ENCODE data around the gene TAS2R46. TPM values are rescaled to one million over a fixed set of nuclear protein-coding genes. Genes with fewer than 3 reads are reported as not detected.
"Not testable (repeated sequence)": the region's sequence is repeated elsewhere in the genome, so short reads cannot be mapped to it uniquely, and the experiment has no call there.

Gene TAS2R46
- total and polyA plus RNA-seq, 2 donors (not counting 1 experiment from before 2014, with no cell fraction given) = 0.13 to 2.6 TPM

- Histone ChIP-seq H4K20me1 (ENCODE audit: control insufficient read depth, insufficient read depth, low read length, poor library complexity, severe bottlenecking) (no peaks in the 10 kb centered on the region), H3K79me2 (ENCODE audit: control insufficient read depth, insufficient read depth, low read length) (peaks cover 24% of the 10 kb centered on the region), H2AFZ (ENCODE audit: insufficient read depth, low read depth, low read length, poor library complexity, severe bottlenecking) (no peak overlapping the region), H3K9ac (ENCODE audit: low read length) (no peak overlapping the region), H3K27me3 (replicated peaks in 1 of 4; ENCODE audit: control extremely low read depth in 1 of 4, control insufficient read depth in 3 of 4, insufficient read depth in 4 of 4, low read length in 3 of 4) (no peaks in the 10 kb centered on the region), H3K27ac (ENCODE audit: low read length in 2 of 2) (no peak overlapping the region), H3K4me2 (replicated peaks; ENCODE audit: low read depth, low read length, poor library complexity, severe bottlenecking) (no peak overlapping the region), H3K9me3 (ENCODE audit: control extremely low read depth in 1 of 3, control insufficient read depth in 2 of 3, insufficient read depth in 1 of 3, low read length in 2 of 3) (peaks cover 0 to 13% (median 5%) of the 10 kb centered on the region in 3 donors), H3K36me3 (replicated peaks in 1 of 2; ENCODE audit: control extremely low read depth in 1 of 2, control insufficient read depth in 1 of 2, extremely low read depth in 1 of 2, insufficient read depth in 2 of 2, low read length in 1 of 2) (peaks cover 0 to 5% of the 10 kb centered on the region in 2 experiments), H3K4me3 (ENCODE audit: control extremely low read depth in 1 of 5, extremely low read depth in 1 of 5, insufficient read depth in 1 of 5, low read depth in 2 of 5, low read length in 4 of 5) (no peak overlapping the region), H3K4me1 (ENCODE audit: control insufficient read depth in 2 of 2, insufficient read depth in 2 of 2, low read length in 2 of 2) (no peaks in the 10 kb centered on the region)
- Mint-ChIP-seq H3K27me3 (no peaks in the 10 kb centered on the region), H3K4me1 (no peaks in the 10 kb centered on the region), H3K4me3 (no peak overlapping the region), H3K27ac (no peak overlapping the region), H3K9me3 (ENCODE audit: insufficient read depth) (peaks cover 8% of the 10 kb centered on the region)
- intact Hi-C loops (cut with micrococcal nuclease) = loop anchor here (1.0 to 2.0 kb wide), 2 partner anchors 29 to 71 kb away; no protein-coding TSS in a partner anchor
- WGBS (ENCODE audit: insufficient coverage) = no CpG with 5 or more reads among the region's 2 CpGs
- POLR2A ChIA-PET = no interaction called here
- CTCF ChIA-PET = no interaction called here
- ATAC-seq (ENCODE audit: low read depth) = no peak
- no peak for DNase-seq
- no peak for TF ChIP-seq EZH2 (IDR thresholded peaks at IDR 0.05; ENCODE audit: borderline replicate concordance, insufficient read depth, low read depth, low read length, poor library complexity, severe bottlenecking)
- TF ChIP-seq CTCF (IDR thresholded peaks at IDR 0.05) = no peak
Observed at GRCh38 chr12:11055306-11055705, 6.8 kb downstream of the TAS2R46 start.

- H3K4me2 ChIP-seq (replicated peaks; ENCODE audit: low read depth, low read length, poor library complexity, severe bottlenecking); DNase-seq; CTCF ChIA-PET; H3K27ac ChIP-seq (ENCODE audit: low read length in 2 of 2); H3K27me3 Mint-ChIP-seq; H3K27ac Mint-ChIP-seq; H4K20me1 ChIP-seq (ENCODE audit: control insufficient read depth, insufficient read depth, low read length, poor library complexity, severe bottlenecking); H3K9me3 Mint-ChIP-seq (ENCODE audit: insufficient read depth); H3K79me2 ChIP-seq (ENCODE audit: control insufficient read depth, insufficient read depth, low read length); ATAC-seq (ENCODE audit: low read depth); H3K4me3 ChIP-seq (ENCODE audit: control extremely low read depth in 1 of 5, extremely low read depth in 1 of 5, insufficient read depth in 1 of 5, low read depth in 2 of 5, low read length in 4 of 5); POLR2A ChIA-PET; H3K4me1 ChIP-seq (ENCODE audit: control insufficient read depth in 2 of 2, insufficient read depth in 2 of 2, low read length in 2 of 2); H2AFZ ChIP-seq (ENCODE audit: insufficient read depth, low read depth, low read length, poor library complexity, severe bottlenecking); H3K4me3 Mint-ChIP-seq; intact Hi-C loops (cut with micrococcal nuclease); H3K9ac ChIP-seq (ENCODE audit: low read length); H3K27me3 ChIP-seq (replicated peaks in 1 of 4; ENCODE audit: control extremely low read depth in 1 of 4, control insufficient read depth in 3 of 4, insufficient read depth in 4 of 4, low read length in 3 of 4); H3K4me1 Mint-ChIP-seq: not testable (repeated sequence)
- WGBS (ENCODE audit: insufficient coverage) = 100% methylated on average over 3 of the region's 7 CpGs
- Histone ChIP-seq H3K9me3 (ENCODE audit: control extremely low read depth in 1 of 3, control insufficient read depth in 2 of 3, insufficient read depth in 1 of 3, low read length in 2 of 3) (peaks cover 0 to 19% (median 11%) of the 10 kb centered on the region in 3 donors), H3K36me3 (replicated peaks in 1 of 2; ENCODE audit: control extremely low read depth in 1 of 2, control insufficient read depth in 1 of 2, extremely low read depth in 1 of 2, insufficient read depth in 2 of 2, low read length in 1 of 2) (peaks cover 0 to 10% of the 10 kb centered on the region in 2 experiments)
Observed at GRCh38 chr12:11049806-11050531, 12.1 kb downstream of the TAS2R46 start.

- H3K27ac ChIP-seq (ENCODE audit: low read length in 2 of 2); H3K4me1 ChIP-seq (ENCODE audit: control insufficient read depth in 2 of 2, insufficient read depth in 2 of 2, low read length in 2 of 2); H3K4me3 ChIP-seq (ENCODE audit: control extremely low read depth in 1 of 5, extremely low read depth in 1 of 5, insufficient read depth in 1 of 5, low read depth in 2 of 5, low read length in 4 of 5); H4K20me1 ChIP-seq (ENCODE audit: control insufficient read depth, insufficient read depth, low read length, poor library complexity, severe bottlenecking); CTCF ChIA-PET; intact Hi-C loops (cut with micrococcal nuclease); H3K9me3 Mint-ChIP-seq (ENCODE audit: insufficient read depth); H3K79me2 ChIP-seq (ENCODE audit: control insufficient read depth, insufficient read depth, low read length); H3K27me3 Mint-ChIP-seq; H3K9ac ChIP-seq (ENCODE audit: low read length); H3K9me3 ChIP-seq (ENCODE audit: control extremely low read depth in 1 of 3, control insufficient read depth in 2 of 3, insufficient read depth in 1 of 3, low read length in 2 of 3); H3K4me1 Mint-ChIP-seq; ATAC-seq (ENCODE audit: low read depth); H2AFZ ChIP-seq (ENCODE audit: insufficient read depth, low read depth, low read length, poor library complexity, severe bottlenecking); H3K4me3 Mint-ChIP-seq; H3K36me3 ChIP-seq (replicated peaks in 1 of 2; ENCODE audit: control extremely low read depth in 1 of 2, control insufficient read depth in 1 of 2, extremely low read depth in 1 of 2, insufficient read depth in 2 of 2, low read length in 1 of 2); DNase-seq; H3K27me3 ChIP-seq (replicated peaks in 1 of 4; ENCODE audit: control extremely low read depth in 1 of 4, control insufficient read depth in 3 of 4, insufficient read depth in 4 of 4, low read length in 3 of 4); POLR2A ChIA-PET; H3K4me2 ChIP-seq (replicated peaks; ENCODE audit: low read depth, low read length, poor library complexity, severe bottlenecking); H3K27ac Mint-ChIP-seq: not testable (repeated sequence)
- WGBS (ENCODE audit: insufficient coverage) = 100% methylated on average over 1 of the region's 2 CpGs
Observed at GRCh38 chr12:11041366-11041765, 20.7 kb downstream of the TAS2R46 start.
